K562 (cell line): ENCODE measurements around the gene NTM. TPM values are rescaled to one million over a fixed set of nuclear protein-coding genes. Genes with fewer than 3 reads are reported as not detected.

Experiments used
- ATAC-seq: fragments of 200-7000 bp; cut with Tn5 transposase; 3 replicates; pipeline ENCODE4 v1.9.1; 2020; ENCODE audit warnings: moderate library complexity
- BruUV-seq: library from RNA; stranded (reverse); fragments of 400-500 nt; replicated peaks from 2 replicates; lab custom pipeline; 2021; lab: Mats Ljungman, UMichigan
- CTCF ChIA-PET: fragments of 300-600 bp; formaldehyde crosslinking; extraction: SDS; loops from one replicate; lab custom pipeline; 2021; ENCODE audit warnings: low intra/inter-chr PET ratio; lab: Yijun Ruan, JAX
- POLR2A ChIA-PET: fragments of 300-600, 350-650 bp; sonication (Branson Sonifier 250); formaldehyde crosslinking; extraction: SDS; loops from one replicate; lab custom pipeline; 2021; ENCODE audit warnings: antibody characterized with exemption, inconsistent platforms; lab: Yijun Ruan, JAX
- DNase-seq, 4 experiments: peaks; one replicate each; pipeline versions ENCODE4 v3.0.0 to v3.0.0-alpha.2; 2011 to 2018; ENCODE audit warnings: low spot score in 3 of 4, mixed read lengths in 3 of 4; ENCODE audit errors: extremely low read depth in 1 of 4
- FAIRE-seq: peaks from 2 replicates; lab custom pipeline; 2011; peaks lifted over from hg19 to GRCh38; lab: Jason Lieb, UNC
- H2AFZ ChIP-seq: 2 replicates; pipeline ENCODE4 v1.6.0; 2011; ENCODE audit warnings: low read depth, low read length, control low read depth, inconsistent platforms
- H3K27ac ChIP-seq: fragments of 200-600 bp; 3 replicates; pipeline ENCODE4 v1.8.0; 2011; ENCODE audit warnings: low read depth, mild to moderate bottlenecking, control low read depth, inconsistent platforms, low read length, moderate library complexity, mixed read lengths; ENCODE audit errors: extremely low read depth
- H3K27me3 ChIP-seq, 2 experiments: fragments of 300-600 bp in 1 of 2; 2 replicates in 1 of 2; 3 replicates in 1 of 2; pipeline versions ENCODE4 v1.6.0 to v1.8.0; 2011; ENCODE audit warnings: inconsistent platforms in 2 of 2, low read length in 2 of 2, mild to moderate bottlenecking in 1 of 2, mixed read lengths in 1 of 2, moderate library complexity in 1 of 2; ENCODE audit not compliant: control insufficient read depth in 2 of 2, insufficient read depth in 2 of 2
- H3K36me3 ChIP-seq: fragments of 300-600 bp; 3 replicates; pipeline ENCODE4 v1.8.0; 2011; ENCODE audit warnings: mild to moderate bottlenecking, low read length, inconsistent platforms; ENCODE audit not compliant: control insufficient read depth, insufficient read depth
- H3K4me1 ChIP-seq, 2 experiments: fragments of 200-600 bp in 1 of 2; replicated peaks in 1 of 2; 2 replicates in 1 of 2; 3 replicates in 1 of 2; pipeline versions ENCODE4 v1.5.1 to v1.8.0; 2011; ENCODE audit warnings: inconsistent platforms in 2 of 2, low read length in 2 of 2, mild to moderate bottlenecking in 1 of 2, mixed read lengths in 1 of 2, moderate library complexity in 1 of 2; ENCODE audit not compliant: control insufficient read depth in 2 of 2, insufficient read depth in 2 of 2
- H3K4me2 ChIP-seq: 2 replicates; pipeline ENCODE4 v1.6.1; 2011; ENCODE audit warnings: low read length, control low read depth, inconsistent platforms, mixed read lengths; ENCODE audit not compliant: insufficient read depth
- H3K4me3 ChIP-seq: fragments of 200-600 bp; sonication (generic), shearing (Covaris generic); 2 replicates; pipeline ENCODE4 v1.5.1; 2016; ENCODE audit warnings: control low read depth, inconsistent platforms
- H3K79me2 ChIP-seq: fragments of 200-600 bp; 3 replicates; pipeline ENCODE4 v1.8.0; 2011; ENCODE audit warnings: low read length, inconsistent platforms; ENCODE audit not compliant: control insufficient read depth, insufficient read depth
- H3K9ac ChIP-seq, 2 experiments: 2 replicates each; pipeline versions ENCODE4 v1.6.0 to v1.6.1; 2011; ENCODE audit warnings: low read depth in 2 of 2, low read length in 2 of 2, control low read depth in 1 of 2, inconsistent platforms in 1 of 2, mild to moderate bottlenecking in 1 of 2, mixed read lengths in 1 of 2; ENCODE audit not compliant: insufficient read depth in 1 of 2
- H3K9me1 ChIP-seq: one replicate; pipeline ENCODE4 v1.6.0; 2011; ENCODE audit warnings: inconsistent platforms, mild to moderate bottlenecking, low read length, moderate library complexity; ENCODE audit not compliant: control insufficient read depth, insufficient read depth
- H3K9me3 ChIP-seq: replicated peaks from 2 replicates; pipeline ENCODE4 v1.5.1; 2011; ENCODE audit warnings: low read depth, low read length, inconsistent platforms; ENCODE audit not compliant: control insufficient read depth, insufficient read depth
- H4K20me1 ChIP-seq: replicated peaks from 2 replicates; pipeline ENCODE4 v1.6.1; 2011; ENCODE audit warnings: low read length, inconsistent platforms, mixed read lengths; ENCODE audit not compliant: control insufficient read depth, insufficient read depth
- ATF7 ChIP-seq: fragments of 450-650 bp; IDR thresholded peaks from 2 replicates; pipeline ENCODE4 v1.7.1; 2014; ENCODE audit warnings: mild to moderate bottlenecking, moderate library complexity
- CBFA2T3 ChIP-seq: fragments of 450-650 bp; IDR thresholded peaks from 2 replicates; pipeline ENCODE4 v1.6.1; 2017
- HNRNPH1 ChIP-seq: fragments of 200-400 bp; formaldehyde crosslinking; optimal IDR thresholded peaks from 2 replicates; pipeline ENCODE3; 2017; ENCODE audit warnings: low read depth, mild to moderate bottlenecking, low read length, moderate library complexity
- JUNB ChIP-seq: fragments of 450-650 bp; formaldehyde crosslinking; conservative IDR thresholded peaks from 2 replicates; pipeline ENCODE4 v1.4.0; 2020; ENCODE audit warnings: mild to moderate bottlenecking
- NEUROD1 ChIP-seq: fragments of 150-350 bp; IDR thresholded peaks from 2 replicates; pipeline ENCODE4 v1.6.1; 2014; ENCODE audit warnings: borderline replicate concordance, low read length, low read depth; ENCODE audit not compliant: partially characterized antibody
- PML ChIP-seq: IDR thresholded peaks from 2 replicates; pipeline ENCODE4 v1.6.1; 2012; ENCODE audit warnings: low read length, inconsistent platforms
- RUNX1 ChIP-seq: sonication (generic); IDR thresholded peaks from 2 replicates; pipeline ENCODE4 v1.6.1; 2016; ENCODE audit warnings: antibody characterized with exemption, low read depth
- ZC3H4 ChIP-seq: sonication (generic); formaldehyde crosslinking; IDR thresholded peaks from 2 replicates; pipeline ENCODE4 v1.9.0; 2021; ENCODE audit warnings: missing genetic modification reagents, borderline replicate concordance
- ZFP30 ChIP-seq: fragments of 250-450 bp; sonication (Bioruptor Pico); IDR thresholded peaks from 2 replicates; pipeline ENCODE4 v1.8.0; 2022; ENCODE audit warnings: moderate library complexity, mild to moderate bottlenecking, inconsistent platforms, borderline replicate concordance
- ZNF274 ChIP-seq: IDR thresholded peaks from 2 replicates; pipeline ENCODE4 v1.6.1; 2011; ENCODE audit warnings: low read depth, mild to moderate bottlenecking, low read length, moderate library complexity, borderline replicate concordance
- ZNF551 ChIP-seq: fragments of 250-450 bp; sonication (Bioruptor Pico); IDR thresholded peaks from 2 replicates; pipeline ENCODE4 v1.5.0; 2021; ENCODE audit warnings: mild to moderate bottlenecking, moderate library complexity
- WGBS: fragments of 100-300 bp; shearing (Covaris generic); methylation state at CpG from one replicate; pipeline ENCODE4 v1.1.6; 2016; ENCODE audit warnings: low coverage, mixed read lengths; ENCODE audit not compliant: insufficient coverage; ENCODE audit errors: missing lambda C conversion rate; 5-methylcytosine and 5-hydroxymethylcytosine counted together
- in situ Hi-C: fragments of 300-500 bp; cut with MboI; formaldehyde crosslinking; loops from 4 replicates; pipeline ENCODE4 v1.15.0; 2018; ENCODE audit warnings: inconsistent platforms, mixed read lengths
- intact Hi-C: fragments of 100-400 bp; cut with micrococcal nuclease; formaldehyde crosslinking; loops from 2 replicates; pipeline ENCODE4 v1.14.2; 2022
- polyA plus RNA-seq, 8 experiments: library from polyadenylated mRNA; depleted of rRNA in 4 of 8; stranded (reverse) in 5 of 8; unstranded in 3 of 8; fragments of >200 nt; fragmentation: Nextera tagmentation in 2 of 8; fragmentation: Illumina TruSeq in 1 of 8; extraction: Ambion mirVana in 2 of 8; extraction: Trizol in 1 of 8; gene quantifications; 2 replicates each; pipeline versions ENCODE4 v1.2.1 to v1.2.3, GENCODE V29; 2011 to 2014; ENCODE audit warnings: inconsistent platforms in 1 of 8, missing spikeins in 1 of 8
- total RNA-seq, 7 experiments: library from RNA; depleted of rRNA in 6 of 7; stranded (reverse); fragments of >200 nt in 6 of 7; fragmentation: Illumina TruSeq in 2 of 7; extraction: Trizol in 2 of 7; gene quantifications; 2 replicates each; pipeline versions ENCODE4 v1.2.1 to v1.2.3, GENCODE V29; 2011 to 2021; ENCODE audit warnings: low replicate concordance in 1 of 7
- TF ChIP-seq, protein P1 (sequence below): fragments of 450-650 bp; formaldehyde crosslinking; IDR thresholded peaks from 2 replicates; pipeline ENCODE4 v1.4.0; 2020; ENCODE audit warnings: mild to moderate bottlenecking, moderate library complexity
- TF ChIP-seq, protein P2 (sequence below): fragments of 200-400 bp; formaldehyde crosslinking; IDR thresholded peaks from 2 replicates; pipeline ENCODE4 v1.6.1; 2017; ENCODE audit warnings: mild to moderate bottlenecking, low read depth, low read length, moderate library complexity

NTM gene
- total and polyA plus RNA-seq, 9 of the 15 experiments (the other 6 are each of a cell fraction or from before 2014, with no cell fraction given): not detected

DNA sequence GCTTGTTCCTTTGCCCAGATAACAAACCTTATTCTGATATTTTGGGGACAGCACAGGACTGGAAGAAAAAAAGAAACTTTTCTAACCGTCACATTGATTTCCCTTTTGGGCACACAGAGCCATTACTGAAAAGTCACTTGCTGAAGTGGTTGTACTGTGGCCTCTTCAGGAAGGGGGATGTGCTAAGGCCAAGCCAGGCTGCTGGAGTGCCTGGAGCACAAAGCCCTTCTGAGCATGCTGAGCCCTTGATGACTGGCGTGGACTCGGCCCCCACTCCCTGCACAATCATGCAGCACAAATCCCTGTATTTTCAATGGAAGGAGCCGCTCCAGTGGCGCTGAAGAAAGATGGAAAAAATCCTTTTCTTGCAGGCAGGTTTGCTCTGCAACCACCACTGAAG is 164.2 kb downstream of the NTM start:
- no peaks in the 10 kb centered on the region for H3K79me2 ChIP-seq
- TF ChIP-seq ATF7 (no peak), HNRNPH1 (no peak)
- TF ChIP-seq, protein P1, sequence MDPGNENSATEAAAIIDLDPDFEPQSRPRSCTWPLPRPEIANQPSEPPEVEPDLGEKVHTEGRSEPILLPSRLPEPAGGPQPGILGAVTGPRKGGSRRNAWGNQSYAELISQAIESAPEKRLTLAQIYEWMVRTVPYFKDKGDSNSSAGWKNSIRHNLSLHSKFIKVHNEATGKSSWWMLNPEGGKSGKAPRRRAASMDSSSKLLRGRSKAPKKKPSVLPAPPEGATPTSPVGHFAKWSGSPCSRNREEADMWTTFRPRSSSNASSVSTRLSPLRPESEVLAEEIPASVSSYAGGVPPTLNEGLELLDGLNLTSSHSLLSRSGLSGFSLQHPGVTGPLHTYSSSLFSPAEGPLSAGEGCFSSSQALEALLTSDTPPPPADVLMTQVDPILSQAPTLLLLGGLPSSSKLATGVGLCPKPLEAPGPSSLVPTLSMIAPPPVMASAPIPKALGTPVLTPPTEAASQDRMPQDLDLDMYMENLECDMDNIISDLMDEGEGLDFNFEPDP (CRISPR knock-in tag): no peak
- ChIA-PET POLR2A (no interaction called here), CTCF (no interaction called here)
- no peak for DNase-seq
- intact Hi-C loops: no loop called here
- no peak for ATAC-seq
- H3K9me1 ChIP-seq: no peaks in the 10 kb centered on the region
- no peak overlapping the region for H2AFZ ChIP-seq
- no peaks in the 10 kb centered on the region for H3K9me3 ChIP-seq
- no peaks in the 10 kb centered on the region for H3K4me1 ChIP-seq
- 0% methylated on average over 4 of the region's 5 CpGs for WGBS
- no TSS peak for BruUV-seq
- H3K4me2 ChIP-seq: no peak overlapping the region
- H3K4me3 ChIP-seq: no peak overlapping the region
- no peak overlapping the region for H3K27ac ChIP-seq
- H3K9ac ChIP-seq: no peak overlapping the region
- in situ Hi-C loops: no loop called here
- FAIRE-seq: no peak
- no peaks in the 10 kb centered on the region for H3K27me3 ChIP-seq
- no peaks in the 10 kb centered on the region for H3K36me3 ChIP-seq
- 0 out of 2 replicates have a peak, but pooled peaks cover 4% of the 10 kb centered on the region for H4K20me1 ChIP-seq

DNA sequence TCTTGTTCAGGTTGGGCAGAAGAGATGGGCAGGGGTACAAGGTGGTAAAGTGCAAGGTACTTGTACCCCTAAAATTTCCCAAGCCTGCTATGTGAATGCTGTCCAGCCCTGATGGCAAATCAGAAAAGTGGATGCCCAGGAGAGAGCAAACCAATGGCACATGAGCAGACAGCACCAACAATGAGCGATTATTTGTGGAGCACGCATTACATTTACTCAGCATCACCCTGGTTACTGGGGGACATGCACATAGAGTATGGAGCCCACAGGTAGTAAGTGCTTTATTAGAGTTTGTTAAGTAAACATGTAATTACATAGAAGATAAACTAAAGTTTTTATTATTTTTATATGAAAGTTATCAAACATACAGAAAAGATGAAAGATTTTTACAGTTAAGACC is 165.7 kb downstream of the NTM start:
- no peak overlapping the region for H2AFZ ChIP-seq
- H3K27me3 ChIP-seq: no peaks in the 10 kb centered on the region
- intact Hi-C loops: no loop called here
- no peak for TF ChIP-seq RUNX1
- no peak for TF ChIP-seq ZFP30
- no peak for TF ChIP-seq ZC3H4
- TF ChIP-seq PML: no peak
- TF ChIP-seq ZNF274: no peak
- no peak for TF ChIP-seq JUNB (CRISPR knock-in tag)
- no peak for TF ChIP-seq CBFA2T3
- TF ChIP-seq NEUROD1: no peak
- TF ChIP-seq, protein P2, sequence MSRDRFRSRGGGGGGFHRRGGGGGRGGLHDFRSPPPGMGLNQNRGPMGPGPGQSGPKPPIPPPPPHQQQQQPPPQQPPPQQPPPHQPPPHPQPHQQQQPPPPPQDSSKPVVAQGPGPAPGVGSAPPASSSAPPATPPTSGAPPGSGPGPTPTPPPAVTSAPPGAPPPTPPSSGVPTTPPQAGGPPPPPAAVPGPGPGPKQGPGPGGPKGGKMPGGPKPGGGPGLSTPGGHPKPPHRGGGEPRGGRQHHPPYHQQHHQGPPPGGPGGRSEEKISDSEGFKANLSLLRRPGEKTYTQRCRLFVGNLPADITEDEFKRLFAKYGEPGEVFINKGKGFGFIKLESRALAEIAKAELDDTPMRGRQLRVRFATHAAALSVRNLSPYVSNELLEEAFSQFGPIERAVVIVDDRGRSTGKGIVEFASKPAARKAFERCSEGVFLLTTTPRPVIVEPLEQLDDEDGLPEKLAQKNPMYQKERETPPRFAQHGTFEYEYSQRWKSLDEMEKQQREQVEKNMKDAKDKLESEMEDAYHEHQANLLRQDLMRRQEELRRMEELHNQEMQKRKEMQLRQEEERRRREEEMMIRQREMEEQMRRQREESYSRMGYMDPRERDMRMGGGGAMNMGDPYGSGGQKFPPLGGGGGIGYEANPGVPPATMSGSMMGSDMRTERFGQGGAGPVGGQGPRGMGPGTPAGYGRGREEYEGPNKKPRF: no peak
- TF ChIP-seq ZNF551 (CRISPR knock-in tag): no peak

More for the DNA sequence above, 165.7 kb downstream of the NTM start:
- ChIA-PET CTCF (no interaction called here), POLR2A (no interaction called here)
- H3K4me1 ChIP-seq: no peaks in the 10 kb centered on the region
- H3K4me3 ChIP-seq: no peak overlapping the region
- BruUV-seq: no TSS peak
- ATAC-seq (no peak), FAIRE-seq (no peak), DNase-seq (no peak)
- no peaks in the 10 kb centered on the region for H3K79me2 ChIP-seq
- H3K9me3 ChIP-seq: no peaks in the 10 kb centered on the region
- H3K9ac ChIP-seq: no peak overlapping the region
- 0 out of 2 replicates have a peak, but pooled peaks cover 4% of the 10 kb centered on the region for H4K20me1 ChIP-seq
- in situ Hi-C loops: no loop called here
- no peak overlapping the region for H3K27ac ChIP-seq
- no peak overlapping the region for H3K4me2 ChIP-seq
- WGBS: 0% methylated on average over 2 of the region's 2 CpGs
- H3K9me1 ChIP-seq: no peaks in the 10 kb centered on the region
- H3K36me3 ChIP-seq: no peaks in the 10 kb centered on the region
